ENCODE data around the gene HOXB1.
"Not testable (repeated sequence)": the region's sequence is repeated elsewhere in the genome, so short reads cannot be mapped to it uniquely, and the experiment has no call there.

The HOXB1 gene

DNA sequence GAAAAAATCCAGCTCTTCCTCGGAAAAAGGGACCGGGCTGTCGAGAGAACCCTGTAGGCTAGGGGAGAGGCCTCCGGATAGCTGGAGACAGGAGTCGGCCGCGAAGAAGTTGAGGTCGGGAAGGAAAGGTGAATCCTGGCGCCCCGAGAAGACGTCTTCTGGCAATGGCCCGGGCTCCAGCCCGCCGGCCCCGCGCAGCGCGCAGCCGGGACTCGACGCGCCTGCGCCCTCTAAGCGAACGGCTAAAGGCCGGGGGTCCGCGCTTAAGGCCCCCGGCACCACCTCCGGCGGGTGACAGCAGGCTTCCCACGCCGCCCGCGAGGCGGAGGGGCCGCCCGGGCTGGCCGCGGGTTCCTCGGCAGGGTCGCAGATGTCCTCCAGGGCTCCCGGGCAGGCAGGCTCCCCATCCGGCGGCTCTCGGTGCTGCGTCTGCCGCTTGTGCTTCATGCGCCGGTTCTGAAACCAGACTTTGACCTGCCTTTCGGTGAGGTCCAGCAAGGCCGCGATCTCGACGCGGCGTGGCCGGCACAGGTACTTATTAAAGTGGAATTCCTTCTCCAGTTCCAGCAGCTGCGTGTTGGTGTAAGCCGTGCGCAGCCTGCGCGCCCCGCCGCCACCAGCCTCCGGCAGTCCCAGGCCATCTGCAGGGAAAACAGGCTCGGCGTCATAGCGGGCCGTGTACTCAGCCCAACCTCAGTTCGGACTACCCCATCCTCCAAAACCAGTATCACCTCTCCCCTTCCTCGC lies 12.5 kb upstream of the HOXB1 start:
- no peak for DNase-seq (ENCODE audit: low spot score)

DNA sequence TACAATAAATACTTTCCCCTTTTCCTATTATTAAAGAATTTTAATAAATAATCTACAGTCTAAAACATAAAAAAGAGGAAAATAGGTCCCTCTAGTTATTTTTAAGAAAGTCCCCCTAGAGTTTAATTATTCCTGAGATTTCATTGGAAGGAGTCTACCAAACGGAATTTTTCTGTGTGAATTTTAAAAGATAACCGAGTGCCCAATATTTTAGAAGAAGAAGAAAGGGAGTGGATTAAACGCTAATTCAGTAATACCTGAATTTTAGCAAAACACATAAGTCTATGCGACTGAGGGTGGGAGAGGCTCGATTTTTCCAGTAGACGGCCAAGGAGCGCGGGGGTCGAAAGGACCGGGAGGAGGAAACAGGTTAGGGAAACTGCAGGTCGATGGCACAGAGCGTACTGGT lies 11.9 kb upstream of the HOXB1 start:
- no peak for DNase-seq (ENCODE audit: low spot score)

DNA sequence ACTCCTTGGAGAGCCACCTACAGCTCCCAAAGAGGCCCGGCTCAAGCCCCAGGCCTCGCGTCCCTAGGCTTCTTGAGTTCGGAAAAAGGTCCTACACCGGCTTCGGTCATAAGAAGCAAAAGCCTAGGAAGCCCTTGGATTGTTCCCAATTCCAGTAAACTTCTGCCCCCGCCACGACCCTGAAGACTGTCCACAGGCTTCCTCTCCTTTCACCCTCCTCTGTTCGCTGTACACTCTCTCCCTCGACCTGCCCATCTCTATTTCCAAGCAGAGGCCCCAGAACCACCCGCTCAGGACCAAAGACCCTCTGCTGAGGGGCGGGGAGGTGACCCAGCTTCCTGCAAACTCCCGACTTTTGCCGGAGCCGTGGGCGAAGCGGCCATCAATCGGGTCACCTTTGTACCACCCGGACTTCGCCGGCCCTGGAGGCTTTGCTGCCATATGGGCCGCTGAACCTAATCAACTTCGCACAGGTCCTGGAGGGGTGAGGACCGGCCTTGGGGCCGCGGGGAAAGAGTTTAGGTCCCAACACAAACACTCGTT lies 11.4 kb upstream of the HOXB1 start:
- DNase-seq (ENCODE audit: low spot score): no peak

DNA sequence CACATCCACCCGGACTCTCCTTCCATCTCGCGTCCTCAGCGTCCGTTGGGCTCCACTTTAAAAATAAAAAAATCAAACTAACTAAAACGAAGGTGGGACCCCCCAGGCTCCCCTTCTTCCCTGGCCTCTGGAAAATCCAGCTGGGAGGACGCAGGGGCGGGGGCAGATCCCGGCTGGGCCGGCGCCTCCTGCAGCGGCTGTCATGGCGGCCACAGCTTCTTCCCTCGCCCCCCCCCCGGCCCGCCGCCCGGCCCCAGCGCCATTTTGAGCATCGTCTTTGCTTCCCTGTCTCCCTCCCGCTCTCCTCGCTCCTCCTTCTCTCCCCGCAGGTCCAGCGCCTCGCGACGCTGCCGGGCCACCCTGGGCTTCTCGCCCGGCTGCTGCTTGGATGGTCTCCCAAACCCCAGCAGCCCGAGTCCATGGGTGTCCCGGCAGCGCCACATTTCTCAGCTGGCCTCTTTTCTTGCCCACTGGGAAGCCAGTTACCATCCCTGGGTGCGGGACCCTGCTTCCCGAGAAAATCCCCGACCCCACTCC lies 10.8 kb upstream of the HOXB1 start:
- no peak for DNase-seq (ENCODE audit: low spot score)

DNA sequence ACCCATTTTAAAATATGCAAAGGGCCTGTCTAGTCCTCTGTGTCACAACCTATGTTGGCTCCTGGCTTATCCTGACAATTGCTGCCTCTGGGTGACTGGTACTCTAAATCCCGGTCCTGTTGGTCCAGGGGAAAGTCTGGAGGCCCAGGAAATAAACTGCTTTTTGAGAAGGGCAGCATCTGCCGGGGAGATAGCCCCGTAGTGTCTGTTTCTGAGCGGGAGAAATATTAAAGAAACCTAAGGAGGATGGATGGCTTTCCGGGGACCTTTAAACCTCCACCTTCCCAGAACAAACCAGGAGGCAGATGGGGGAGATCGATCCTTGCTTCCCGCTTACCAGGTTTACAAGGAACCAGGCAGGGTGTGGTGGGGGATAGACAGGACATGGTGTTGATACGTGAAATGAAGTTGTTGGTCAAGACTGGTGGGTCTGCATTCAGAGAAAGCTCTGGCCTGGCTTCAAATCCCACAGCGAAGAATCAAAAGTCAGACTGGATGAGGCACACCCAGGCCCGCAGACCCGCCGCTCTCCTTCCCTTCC lies 10.3 kb upstream of the HOXB1 start:
- no peak for DNase-seq (ENCODE audit: low spot score)

DNA sequence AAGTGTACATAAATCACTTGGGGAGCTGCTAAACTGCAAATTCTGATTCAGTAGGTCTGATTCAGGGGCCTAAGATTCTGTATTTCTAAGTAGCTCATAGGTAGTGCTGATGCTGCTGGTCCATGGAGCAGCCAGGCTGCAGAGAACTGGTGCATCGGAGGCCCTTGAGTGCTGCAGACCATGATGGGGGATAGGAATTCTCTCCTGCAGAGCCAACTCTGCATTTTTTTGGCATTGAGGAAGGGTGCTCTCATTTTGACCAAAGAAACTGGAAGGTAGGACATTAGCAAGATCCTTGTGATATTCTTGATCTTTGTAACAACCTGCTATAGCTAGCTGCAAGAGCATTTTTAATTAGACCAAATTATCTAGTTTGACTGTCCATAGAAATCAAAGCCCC lies 9.4 kb upstream of the HOXB1 start:
- no peak for DNase-seq (ENCODE audit: low spot score)

DNA sequence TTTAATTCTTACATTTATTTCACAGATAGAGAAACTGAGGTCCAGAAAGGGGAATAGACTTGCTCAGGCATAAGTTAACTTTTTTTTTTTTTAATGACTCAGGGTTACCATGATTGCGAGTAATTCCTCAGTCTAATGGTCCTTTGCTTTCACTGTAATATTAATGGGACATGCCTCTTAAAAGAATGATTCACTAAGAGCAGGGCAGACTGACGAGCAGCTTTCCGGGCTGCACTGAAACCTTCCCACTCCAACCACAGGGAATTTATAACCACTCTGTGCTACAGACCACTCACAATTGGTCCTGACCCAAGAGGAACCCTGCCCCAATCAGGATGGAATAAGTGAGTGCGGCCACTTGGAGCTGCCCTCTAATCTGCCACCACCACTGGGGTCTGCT lies 8.4 kb upstream of the HOXB1 start:
- DNase-seq (ENCODE audit: low spot score): no peak

DNA sequence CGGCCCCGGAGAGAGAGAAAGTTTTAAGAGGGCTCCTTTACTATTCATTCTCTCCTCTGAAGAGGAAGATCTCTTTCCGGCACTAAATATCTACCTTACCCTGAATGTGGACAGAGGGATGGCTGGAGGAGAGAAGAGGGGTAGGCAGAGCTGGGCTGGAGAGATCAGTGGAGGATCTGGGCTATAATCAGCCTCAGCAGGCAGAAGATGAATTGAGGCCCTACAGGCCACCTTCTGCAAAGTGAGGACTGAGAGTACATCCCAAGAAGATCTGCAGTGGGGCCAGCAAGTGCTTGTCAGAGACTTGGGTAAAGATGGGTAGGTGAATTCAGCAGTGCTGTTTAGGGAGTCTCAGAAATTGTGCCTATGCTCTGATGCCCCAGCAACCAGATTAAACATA lies 6.5 kb upstream of the HOXB1 start:
- DNase-seq (ENCODE audit: low spot score): no peak

DNA sequence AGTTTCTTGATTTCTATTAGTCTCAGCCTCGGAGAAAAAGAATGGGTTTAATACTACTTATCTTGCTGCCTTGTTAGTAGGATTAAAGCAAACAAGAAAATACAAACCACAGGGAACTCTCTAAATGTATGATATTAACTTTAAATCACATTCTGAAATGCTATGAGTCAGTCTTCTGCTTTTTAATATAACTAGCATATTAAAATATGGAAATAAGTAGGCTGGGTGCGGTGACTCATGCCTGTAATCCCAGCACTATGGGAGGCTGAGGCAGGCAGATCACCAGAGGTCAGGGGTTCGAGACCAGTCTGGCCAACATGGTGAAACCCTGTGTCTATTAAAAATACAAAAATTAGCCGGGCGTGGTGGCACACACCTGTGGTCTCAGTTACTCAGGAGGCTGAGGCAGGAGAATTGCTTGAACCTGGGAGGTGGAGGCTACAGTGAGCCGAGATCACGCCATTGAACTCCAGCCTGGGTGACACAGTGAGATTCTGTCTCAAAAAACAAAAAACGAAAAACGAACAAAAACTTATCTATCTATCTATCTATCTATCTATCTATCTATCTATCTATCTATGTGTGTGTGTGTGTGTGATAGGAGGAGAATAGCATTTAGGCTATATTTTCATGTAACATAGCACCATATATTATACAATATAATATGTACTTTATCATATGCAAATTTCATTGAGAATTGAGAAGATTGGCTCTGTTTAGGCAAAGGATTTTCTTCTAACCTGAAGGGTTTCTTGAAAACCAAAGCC lies 5.2 kb upstream of the HOXB1 start:
- not testable (repeated sequence) for DNase-seq (ENCODE audit: low spot score)

DNA sequence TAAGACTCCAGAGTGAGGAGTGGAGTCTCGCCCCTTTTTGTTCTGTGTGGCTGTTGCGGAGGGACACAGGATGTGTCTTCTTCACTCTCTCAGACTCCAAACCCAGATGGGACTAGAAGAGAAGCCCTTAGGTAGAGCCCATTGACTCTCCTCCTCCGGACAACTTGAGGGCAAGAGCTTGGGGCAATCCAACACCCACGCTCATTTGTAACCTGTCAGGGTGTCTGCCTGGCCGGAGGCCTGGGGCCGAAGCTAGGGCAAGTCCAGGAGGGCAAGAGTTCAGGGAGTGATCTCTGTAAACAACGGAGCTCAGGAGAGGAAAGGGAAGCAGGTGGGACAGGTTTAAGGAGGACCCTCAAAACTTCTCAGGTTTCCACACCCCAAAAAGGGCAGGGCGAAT lies 1.4 kb upstream of the HOXB1 start:
- no peak for DNase-seq (ENCODE audit: low spot score)

DNA sequence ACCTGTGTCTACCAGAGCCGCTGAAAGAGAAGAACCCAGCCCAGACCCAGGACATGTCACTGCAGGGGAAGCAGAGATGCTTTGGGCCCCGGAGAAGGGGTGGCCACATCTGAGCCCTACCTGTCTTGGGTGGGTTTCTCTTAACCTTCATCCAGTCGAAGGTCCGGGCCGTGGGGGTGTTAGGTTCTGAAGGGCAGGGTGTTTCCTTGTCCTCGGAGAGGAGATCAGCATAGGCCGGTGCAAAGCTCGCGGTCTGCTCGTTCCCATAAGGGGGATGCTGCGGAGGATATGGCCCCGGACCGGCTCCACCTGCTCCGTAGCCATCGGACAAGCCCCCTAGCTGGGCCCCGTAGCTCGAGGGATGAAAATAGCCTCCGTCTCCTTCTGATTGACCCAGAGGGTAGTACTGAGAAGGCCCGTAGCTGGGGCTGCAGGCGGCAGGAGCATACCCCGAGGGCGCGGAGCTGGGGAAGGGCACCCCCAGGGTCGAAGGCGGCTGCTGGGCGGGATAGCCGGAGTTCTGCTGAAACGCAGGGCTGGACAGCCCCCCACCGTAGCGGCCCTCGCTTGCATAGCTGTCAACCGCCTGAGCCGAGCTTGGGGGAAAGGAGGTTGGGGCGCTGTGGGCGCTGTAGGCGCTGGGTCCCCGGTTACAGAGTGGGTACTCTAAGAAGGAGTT lies 464 bp downstream of the HOXB1 start:
- DNase-seq (ENCODE audit: low spot score): no peak

DNA sequence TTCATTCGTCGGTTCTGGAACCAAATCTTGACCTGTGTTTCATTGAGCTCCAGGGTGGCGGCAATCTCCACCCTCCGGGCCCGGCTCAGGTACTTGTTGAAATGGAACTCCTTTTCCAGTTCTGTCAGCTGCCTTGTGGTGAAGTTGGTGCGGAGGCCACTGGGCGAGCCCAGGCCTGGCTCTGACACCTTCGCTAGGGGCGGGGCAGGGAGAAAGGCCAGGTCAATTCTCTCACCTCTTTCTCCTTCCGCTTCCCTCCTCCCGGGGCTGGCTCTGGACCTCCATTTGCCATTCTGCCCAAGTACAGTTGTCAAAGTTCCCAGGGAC lies 1.2 kb downstream of the HOXB1 start:
- DNase-seq (ENCODE audit: low spot score): no peak

DNA sequence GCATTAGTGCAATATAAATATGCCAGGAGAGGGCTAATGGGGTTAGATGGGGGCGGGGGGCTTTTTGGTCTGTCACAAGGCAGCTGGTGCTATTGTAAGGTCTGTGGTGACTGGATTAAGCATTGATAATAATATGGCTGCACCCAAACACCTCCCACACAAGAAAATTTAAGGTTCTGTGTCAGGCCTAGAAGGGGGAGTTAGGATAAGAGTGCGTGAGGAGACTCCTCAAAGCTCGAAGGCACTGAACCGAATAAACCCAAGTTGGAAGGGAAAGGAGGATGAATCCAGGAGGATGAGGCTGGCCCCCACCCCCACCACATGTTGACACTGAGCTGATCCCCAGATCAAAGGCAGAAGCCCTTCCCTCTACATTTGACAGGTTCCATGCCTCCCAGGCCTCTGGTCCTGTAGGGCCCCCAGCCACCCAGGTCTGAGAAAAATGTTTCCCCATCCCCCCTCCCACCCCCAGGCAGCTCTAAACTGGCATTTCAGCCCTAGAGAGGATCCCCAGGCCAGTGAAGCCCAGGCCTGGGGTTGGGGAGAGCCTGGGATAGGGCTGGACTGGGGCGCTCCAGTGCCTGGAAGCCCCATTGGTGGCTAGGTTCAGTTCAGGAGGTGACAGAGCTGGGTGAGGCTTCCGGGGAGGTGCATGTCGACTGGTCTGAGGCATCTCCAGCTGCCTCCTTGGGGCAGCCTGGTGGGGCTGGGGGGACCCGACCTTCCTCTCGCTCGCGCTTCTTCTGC lies 1.7 kb downstream of the HOXB1 start:
- DNase-seq (ENCODE audit: low spot score): no peak

DNA sequence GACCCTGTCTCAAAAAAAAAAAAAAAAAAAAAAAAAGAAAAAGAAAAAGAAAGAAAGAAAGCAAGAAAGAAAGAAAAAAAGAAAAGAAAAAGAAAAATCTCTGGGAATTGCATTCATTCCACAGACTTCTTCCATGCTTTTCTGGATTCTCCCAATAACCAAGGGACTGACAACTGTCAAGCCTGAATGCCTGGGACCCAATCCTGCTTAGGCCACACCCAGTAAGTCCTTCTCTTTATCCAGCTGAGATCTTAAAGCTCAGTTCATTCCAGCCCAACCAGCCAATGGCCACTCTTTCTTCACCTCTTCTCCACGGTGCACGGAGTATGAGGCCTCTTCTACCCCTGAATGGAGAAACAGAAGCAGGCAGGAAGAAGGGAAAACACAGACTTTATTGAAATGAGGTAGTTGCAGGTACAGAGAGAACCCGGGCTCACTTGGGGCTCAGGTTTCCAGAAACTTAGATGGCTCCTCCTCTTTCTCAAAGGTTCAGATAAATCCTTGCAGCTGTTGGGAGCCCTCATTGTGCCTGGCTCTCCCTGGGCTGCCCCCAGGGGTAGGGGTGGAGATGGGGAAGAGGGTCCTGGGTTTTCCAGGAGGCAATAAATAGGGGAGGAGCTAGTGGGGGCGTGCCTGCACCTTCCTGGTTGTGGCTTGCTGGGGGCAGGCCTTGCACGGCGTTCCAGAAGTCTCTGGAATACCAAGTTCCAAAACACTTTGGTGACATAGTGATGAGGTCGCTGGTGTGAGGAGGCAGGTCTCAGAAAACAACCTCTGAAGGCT lies 2.5 kb downstream of the HOXB1 start:
- no peak for DNase-seq (ENCODE audit: low spot score)

DNA sequence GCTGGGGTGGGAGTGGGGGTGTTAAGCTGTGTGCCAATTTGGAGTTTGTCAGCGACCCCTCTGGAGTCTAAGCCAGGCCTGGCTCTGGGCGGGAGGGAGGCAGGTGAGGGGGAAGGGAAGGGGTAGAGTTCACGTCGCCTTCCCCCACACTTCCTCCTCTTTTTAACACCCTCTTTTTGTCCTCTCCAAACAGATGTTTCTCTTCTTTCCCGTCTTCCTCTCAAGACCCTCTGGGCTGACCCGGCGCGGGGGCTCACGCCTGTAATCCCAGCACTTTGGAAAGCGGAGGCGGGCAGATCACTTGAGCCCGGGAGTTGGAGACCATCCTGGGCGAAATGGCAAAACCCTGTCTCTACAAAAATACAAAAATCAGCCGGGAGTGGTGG lies 3.3 kb downstream of the HOXB1 start:
- no peak for DNase-seq (ENCODE audit: low spot score)

DNA sequence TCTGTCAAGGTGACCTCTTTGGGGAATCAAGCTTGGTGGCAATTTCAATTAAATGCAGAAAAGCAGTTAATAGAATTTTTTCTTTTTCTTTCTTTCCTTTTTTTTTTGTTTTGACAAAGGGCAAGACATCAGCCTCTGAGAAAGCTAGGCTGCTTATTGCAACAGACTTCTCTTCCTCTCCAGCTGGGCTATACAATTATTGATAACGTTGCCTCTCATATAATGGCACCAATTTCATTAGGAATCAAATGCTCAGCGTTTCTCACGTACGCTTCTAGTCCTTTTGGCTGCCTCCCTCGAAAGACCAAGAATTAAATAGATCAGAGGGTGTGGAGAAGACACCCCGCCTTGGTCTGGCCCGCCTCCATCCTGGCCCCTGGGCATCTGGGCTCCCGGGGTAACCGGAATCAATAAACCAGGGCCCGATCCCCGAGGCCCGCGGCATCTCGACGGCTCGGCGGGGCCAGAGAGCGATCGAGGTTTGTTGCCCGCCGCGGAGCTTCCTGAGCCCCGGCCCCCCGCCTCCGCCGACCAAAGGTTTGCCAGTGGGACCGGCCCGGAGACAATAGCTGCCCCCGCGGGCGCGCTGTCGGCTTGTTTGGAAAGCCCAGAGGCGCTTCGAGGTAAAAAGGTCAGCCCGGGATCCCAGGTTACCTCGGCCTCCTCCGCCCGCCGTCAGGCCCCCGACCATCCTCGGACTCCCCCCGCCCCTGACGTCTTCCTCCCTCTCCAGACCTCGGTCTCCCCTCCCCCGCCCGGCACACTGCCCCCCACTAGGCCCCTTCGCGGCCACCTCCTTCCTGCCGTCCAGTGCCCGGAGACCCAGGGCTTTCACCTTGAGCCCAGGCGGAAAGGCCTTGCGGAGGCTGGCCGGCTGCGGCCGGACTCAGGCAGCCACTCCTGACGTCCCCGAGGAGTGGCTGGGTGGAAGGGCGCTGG lies 3.9 kb downstream of the HOXB1 start:
- no peak for DNase-seq (ENCODE audit: low spot score)

DNA sequence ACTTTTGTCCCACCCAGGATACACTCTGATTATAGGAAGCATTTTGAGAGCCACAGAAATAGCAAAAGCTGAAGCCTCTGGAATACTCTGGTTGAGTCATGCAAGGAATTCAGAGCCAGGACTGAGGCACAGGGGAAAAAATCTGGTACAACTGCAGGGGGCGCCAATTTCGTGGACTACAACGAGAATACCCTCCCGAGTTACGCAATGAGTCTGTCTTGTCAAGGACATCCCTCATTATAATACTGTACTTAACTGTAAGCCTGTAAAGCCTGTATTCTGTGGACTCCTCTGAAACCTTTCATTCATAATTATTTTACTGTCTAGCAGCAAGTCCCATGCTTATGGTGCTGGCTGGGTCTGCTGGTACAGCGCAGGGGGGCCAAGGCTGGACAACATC lies 7.8 kb downstream of the HOXB1 start:
- no peak for DNase-seq (ENCODE audit: low spot score)

DNA sequence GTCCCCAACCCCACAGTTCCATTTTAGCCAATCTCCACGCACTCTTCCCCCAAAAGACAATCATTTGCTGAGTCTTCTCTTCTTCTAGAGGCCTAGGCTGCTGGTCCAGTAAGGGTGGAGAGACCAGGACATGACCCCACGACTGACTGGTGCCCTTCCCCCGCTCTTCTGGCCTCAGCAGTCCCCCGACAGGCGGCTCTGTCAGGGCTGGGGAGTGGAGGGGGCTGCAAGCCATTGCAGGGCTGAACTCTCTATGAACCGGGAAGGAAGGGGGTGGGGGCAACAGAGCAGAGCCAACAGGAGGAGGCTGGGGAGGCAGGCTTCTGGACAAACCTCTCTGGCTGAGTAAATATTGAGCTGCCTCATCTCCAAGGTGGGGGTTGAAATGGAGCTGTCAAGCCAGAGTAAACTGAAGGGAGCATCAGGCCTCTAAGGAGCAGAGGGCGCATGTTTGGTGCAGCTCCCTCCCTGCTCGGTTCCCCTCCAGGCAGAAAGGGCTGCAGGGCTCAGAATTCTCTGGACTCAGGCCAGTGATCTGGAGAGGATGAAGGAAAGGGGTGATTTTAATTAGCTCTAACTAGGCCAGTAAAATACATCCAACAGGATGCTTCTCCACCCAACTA lies 8.7 kb downstream of the HOXB1 start:
- no peak for DNase-seq (ENCODE audit: low spot score)

DNA sequence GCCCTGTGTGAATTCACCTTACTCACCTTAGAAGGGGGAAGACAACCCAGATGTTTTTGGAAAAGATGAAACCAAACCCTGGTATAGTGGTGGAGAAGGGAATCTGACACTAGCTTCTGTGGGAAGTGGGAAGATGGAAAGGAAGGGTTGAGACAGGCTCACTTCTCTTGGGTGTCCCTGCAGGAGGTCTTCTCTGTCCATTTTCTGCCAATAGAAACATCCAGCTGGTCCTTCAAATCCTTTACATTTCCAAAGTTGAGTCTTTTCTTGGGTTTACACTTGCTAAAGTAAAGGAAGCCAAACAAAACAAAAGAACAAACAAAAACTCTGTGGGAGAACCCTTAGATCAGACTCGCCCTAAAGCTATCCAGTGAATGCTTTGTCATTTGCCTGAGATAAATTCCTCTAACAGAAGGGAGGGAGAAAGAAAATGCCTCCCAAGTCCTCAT lies 10.2 kb downstream of the HOXB1 start:
- no peak for DNase-seq (ENCODE audit: low spot score)
